Measurements from ENCODE around the gene TNIK. TPM values are rescaled to one million over a fixed set of nuclear protein-coding genes. Genes with fewer than 3 reads are reported as not detected.

Gene TNIK
- polyA plus RNA-seq, 1 donor from 2014 or later, result 19.3 TPM

GRCh38 chr3:171346019-171346418, 114.2 kb downstream of the TNIK start:
- H3K4me3 ChIP-seq (ENCODE audit: low read length), result no peak overlapping the region
- no peaks in the 10 kb centered on the region for H3F3A ChIP-seq (ENCODE audit: insufficient read depth, low read length, poor library complexity, severe bottlenecking)
- no peaks in the 10 kb centered on the region for H3K79me2 ChIP-seq (replicated peaks; ENCODE audit: insufficient read depth, low read length)
- H3K9ac ChIP-seq (ENCODE audit: low read length), result no peak overlapping the region
- H3K36me3 ChIP-seq (ENCODE audit: insufficient read depth, low read length), result no peaks in the 10 kb centered on the region
- H3K27ac ChIP-seq (ENCODE audit: low read length), result no peak overlapping the region
- TF ChIP-seq MXI1 (conservative IDR thresholded peaks at IDR 0.05; ENCODE audit: poor library complexity, severe bottlenecking), result no peak
- no peak for TF ChIP-seq POLR2AphosphoS5 (IDR thresholded peaks at IDR 0.05)
- TF ChIP-seq REST (IDR thresholded peaks at IDR 0.05; ENCODE audit: borderline replicate concordance), result no peak
- TF ChIP-seq CTCF (IDR thresholded peaks at IDR 0.05; ENCODE audit: poor library complexity, severe bottlenecking), result no peak
- no peak for TF ChIP-seq EP300 (conservative IDR thresholded peaks at IDR 0.05; ENCODE audit: poor library complexity, severe bottlenecking)
- TF ChIP-seq EZH2 (IDR thresholded peaks at IDR 0.05; ENCODE audit: borderline replicate concordance, insufficient read depth, low read length, poor library complexity, severe bottlenecking), result no peak
- no peak for TF ChIP-seq RAD21 (conservative IDR thresholded peaks at IDR 0.05)
- no peak for TF ChIP-seq SMC3 (conservative IDR thresholded peaks at IDR 0.05; ENCODE audit: poor library complexity)
- no peak for TF ChIP-seq TAF1 (IDR thresholded peaks at IDR 0.05; ENCODE audit: low read depth)
- no peak overlapping the region for H2AFZ ChIP-seq (ENCODE audit: low read depth, low read length)
- no peaks in the 10 kb centered on the region for H3K27me3 ChIP-seq (ENCODE audit: insufficient read depth, low read depth, low read length)
- H3K9me2 ChIP-seq (ENCODE audit: insufficient read depth, low read length), result no peaks in the 10 kb centered on the region
- no peak overlapping the region for H3K4me2 ChIP-seq (ENCODE audit: low read length)
- H4K20me1 ChIP-seq (ENCODE audit: insufficient read depth), result no peaks in the 10 kb centered on the region
- H3K9me3 ChIP-seq (ENCODE audit: low read length), result no peaks in the 10 kb centered on the region

- no peak overlapping the region for H3K4me3 ChIP-seq (ENCODE audit: low read length)
- H3K4me2 ChIP-seq (ENCODE audit: low read length), result no peak overlapping the region
Measured at GRCh38 chr3:171345107-171345843, 114.9 kb downstream of the TNIK start.

More at GRCh38 chr3:171345107-171345843, 114.9 kb downstream of the TNIK start:
- H4K20me1 ChIP-seq (ENCODE audit: insufficient read depth), result no peaks in the 10 kb centered on the region
- no peaks in the 10 kb centered on the region for H3K27me3 ChIP-seq (ENCODE audit: insufficient read depth, low read depth, low read length)
- H3K27ac ChIP-seq (ENCODE audit: low read length), result no peak overlapping the region
- TF ChIP-seq CTCF (IDR thresholded peaks at IDR 0.05; ENCODE audit: poor library complexity, severe bottlenecking) (no peak), REST (IDR thresholded peaks at IDR 0.05; ENCODE audit: borderline replicate concordance) (no peak), EP300 (conservative IDR thresholded peaks at IDR 0.05; ENCODE audit: poor library complexity, severe bottlenecking) (no peak)
- no peaks in the 10 kb centered on the region for H3K9me2 ChIP-seq (ENCODE audit: insufficient read depth, low read length)
- no peak overlapping the region for H2AFZ ChIP-seq (ENCODE audit: low read depth, low read length)
- H3F3A ChIP-seq (ENCODE audit: insufficient read depth, low read length, poor library complexity, severe bottlenecking), result no peaks in the 10 kb centered on the region
- no peaks in the 10 kb centered on the region for H3K79me2 ChIP-seq (replicated peaks; ENCODE audit: insufficient read depth, low read length)
- H3K9ac ChIP-seq (ENCODE audit: low read length), result no peak overlapping the region
- no peaks in the 10 kb centered on the region for H3K36me3 ChIP-seq (ENCODE audit: insufficient read depth, low read length)
- H3K9me3 ChIP-seq (ENCODE audit: low read length), result no peaks in the 10 kb centered on the region
